DOHH2 (cell line): ENCODE measurements around the gene SMIM38.
"Not testable (repeated sequence)": the region's sequence is repeated elsewhere in the genome, so short reads cannot be mapped to it uniquely, and the experiment has no call there.

Source experiments
- CTCF ChIP-seq: fragments of 200-600 bp; sonication (generic); IDR thresholded peaks from one replicate; pipeline ENCODE4 v1.5.1; 2014; ENCODE audit warnings: antibody characterized with exemption, mild to moderate bottlenecking, low read depth, low read length; ENCODE audit not compliant: poor library complexity, severe bottlenecking
- EZH2phosphoT487 ChIP-seq: fragments of 200-600 bp; sonication (generic); IDR thresholded peaks from 2 replicates; pipeline ENCODE4 v1.6.1; 2017; ENCODE audit warnings: borderline replicate concordance, mild to moderate bottlenecking, antibody characterized with exemption, low read length, moderate library complexity, mixed read lengths

GRCh38 chr11:69140161-69140560 is 15.6 kb upstream of the SMIM38 start:
- not testable (repeated sequence) for TF ChIP-seq CTCF, EZH2phosphoT487
